Spleen (tissue), 11 donors: Measurements from ENCODE around the gene TMEM203. TPM values are rescaled to one million over a fixed set of nuclear protein-coding genes. Genes with fewer than 3 reads are reported as not detected.

ENCODE experiments used
- DNase-seq: peaks from one replicate; pipeline ENCODE4 v3.0.0-alpha.2; 2020
- H3K27ac ChIP-seq, 8 donors: fragments of 200-600 bp; sonication (generic) in 7 of 8; 1 replicate in 4 of 8; 2 replicates in 4 of 8; pipeline versions ENCODE4 v1.5.0 to v1.8.0; 2016 to 2021; ENCODE audit warnings: inconsistent platforms in 4 of 8, mild to moderate bottlenecking in 4 of 8, moderate library complexity in 1 of 8
- H3K27me3 ChIP-seq, 7 donors: fragments of 200-600 bp; sonication (generic) in 6 of 7; replicated peaks in 1 of 7; 1 replicate in 4 of 7; 2 replicates in 3 of 7; pipeline versions ENCODE4 v1.5.0 to v1.8.0; 2016 to 2021; ENCODE audit warnings: inconsistent platforms in 3 of 7, mild to moderate bottlenecking in 1 of 7
- H3K36me3 ChIP-seq, 6 donors: fragments of 200-600 bp; sonication (generic) in 5 of 6; 1 replicate in 4 of 6; 2 replicates in 2 of 6; pipeline versions ENCODE4 v1.5.0 to v1.8.0; 2016 to 2021; ENCODE audit warnings: inconsistent platforms in 2 of 6
- H3K4me1 ChIP-seq, 6 donors: fragments of 200-600 bp; sonication (generic) in 5 of 6; 1 replicate in 3 of 6; 2 replicates in 3 of 6; pipeline versions ENCODE4 v1.5.0 to v1.8.0; 2016 to 2021; ENCODE audit warnings: inconsistent platforms in 3 of 6
- H3K4me3 ChIP-seq, 8 donors: fragments of 200-600 bp; sonication (generic) in 7 of 8; 1 replicate in 4 of 8; 2 replicates in 4 of 8; pipeline versions ENCODE4 v1.5.0 to v1.8.0; 2016 to 2021; ENCODE audit warnings: inconsistent platforms in 4 of 8, mild to moderate bottlenecking in 4 of 8, moderate library complexity in 2 of 8
- H3K9me3 ChIP-seq, 8 donors: fragments of 200-600 bp; sonication (generic) in 7 of 8; 1 replicate in 4 of 8; 2 replicates in 4 of 8; pipeline versions ENCODE4 v1.5.0 to v1.8.0; 2016 to 2021; ENCODE audit warnings: inconsistent platforms in 4 of 8
- POLR2A ChIP-seq, 3 donors: fragments of 450-650 bp; IDR thresholded peaks; one replicate each; pipeline ENCODE4 v1.5.1; 2017; ENCODE audit warnings: antibody characterized with exemption in 3 of 3, mild to moderate bottlenecking in 1 of 3
- POLR2AphosphoS5 ChIP-seq, 3 donors: sonication (generic); formaldehyde crosslinking; IDR thresholded peaks; one replicate each; pipeline ENCODE4 v1.5.1; 2017; ENCODE audit warnings: antibody characterized with exemption in 3 of 3
- WGBS, 5 donors: extraction: QIAGEN DNeasy Blood & Tissue Kit in 3 of 5; methylation state at CpG; one replicate each; pipeline versions ENCODE4 v1.1.5 to v1.1.7; 2013 to 2018; 5-methylcytosine and 5-hydroxymethylcytosine counted together
- intact Hi-C: fragments of 100-400 bp; cut with DNase I; formaldehyde crosslinking; loops from one replicate; pipeline ENCODE4 v1.15.0; 2023; ENCODE audit warnings: low total_unique reads
- polyA plus RNA-seq, 3 donors: library from polyadenylated mRNA; stranded (reverse); fragments of 200-250 nt; gene quantifications; one replicate each; pipeline ENCODE4 v1.2.1, GENCODE V29; 2013
- total RNA-seq, 7 donors: library from RNA; depleted of rRNA in 3 of 7; stranded (reverse); fragments of >200 nt in 3 of 7; fragmentation: NEBNext Ultra II Directional in 4 of 7; extraction: Animal tissue kit (Norgen Biotek cat#: 25700) in 4 of 7; gene quantifications; one replicate each; pipeline versions ENCODE4 v1.1.0 to v1.2.1, GENCODE V29; 2016 to 2021
- TF ChIP-seq, protein P1 (sequence below), 11 experiments: fragments of 200-600 bp in 7 of 11; fragments of 450-650 bp in 4 of 11; sonication (generic) in 4 of 11; IDR thresholded peaks in 8 of 11; conservative IDR thresholded peaks in 3 of 11; 1 replicate in 7 of 11; 2 replicates in 4 of 11; pipeline versions ENCODE4 v1.4.0 to v1.8.0; 2016 to 2021; ENCODE audit warnings: antibody characterized with exemption in 11 of 11, inconsistent platforms in 4 of 11, mild to moderate bottlenecking in 1 of 11
- donor health status: healthy with polysubstance abuse.
- donor health status: DM: no; HTN: no; CAD: no; lungs with moderate emphysema.
- donor health status: DM: no; HTN: no; CAD: no.
- donor health status: Bipolar disorder and iron deficiency.
- donor health status: healthy.
- donor health status: DM: no; HTN: no; CAD: no.
- donor health status: DM: yes; HTN: yes; CAD: no.

The TMEM203 gene
- total and polyA plus RNA-seq, 10 donors, result 28.4 to 50.1 (median 36.0) TPM

DNA sequence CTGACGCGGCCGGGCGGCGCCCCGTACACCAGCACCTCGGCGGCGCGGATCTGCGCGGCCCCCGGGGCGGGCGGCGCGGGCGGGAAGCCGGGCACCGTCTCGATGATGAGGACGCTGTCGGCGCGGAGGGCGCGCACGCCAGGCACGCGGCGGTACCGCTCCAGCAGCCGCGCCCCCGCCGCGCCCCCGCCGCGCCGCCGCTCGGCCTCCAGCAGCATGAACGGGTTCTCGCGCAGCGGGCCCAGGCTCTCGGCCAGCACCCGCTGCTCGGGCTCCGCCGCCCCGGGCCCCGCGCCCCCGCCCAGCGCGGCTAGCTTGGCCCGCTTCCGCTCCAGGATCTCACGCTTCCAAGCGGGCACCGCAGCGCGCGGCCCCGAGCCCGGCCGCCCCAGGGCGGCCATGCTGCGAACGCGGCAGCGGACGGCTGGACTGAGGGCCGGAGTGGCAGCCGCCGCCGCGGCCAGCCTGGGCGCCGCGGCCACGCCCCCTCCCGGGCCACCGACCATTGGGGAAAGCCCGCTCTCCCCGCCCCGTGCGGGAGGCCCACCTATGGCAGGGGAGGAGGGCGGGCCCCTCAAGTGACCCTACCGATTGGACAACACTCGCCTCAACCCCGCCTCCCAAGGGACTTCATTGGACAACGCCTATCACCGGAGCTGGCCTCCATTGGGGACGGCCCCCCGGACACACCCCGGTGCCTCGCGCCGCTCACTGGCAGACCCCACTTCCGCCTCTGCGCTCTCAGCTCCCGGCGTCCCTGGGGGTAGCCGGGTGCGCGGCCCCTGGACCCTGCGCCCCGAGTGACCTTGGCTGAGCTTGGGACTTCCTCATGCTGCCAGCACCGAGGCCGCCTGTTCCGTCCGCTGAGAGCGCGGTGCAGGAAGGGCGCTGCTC lies 4.9 kb downstream of the TMEM203 start, which contains the start of gene TPRN:
TSS of gene TPRN (minus strand) at position 431 of the 894 bp plus-strand sequence. CDS start at position 401, 30 bp downstream.
- DNase-seq, result peak; percentile 99
- TF ChIP-seq, protein P1, sequence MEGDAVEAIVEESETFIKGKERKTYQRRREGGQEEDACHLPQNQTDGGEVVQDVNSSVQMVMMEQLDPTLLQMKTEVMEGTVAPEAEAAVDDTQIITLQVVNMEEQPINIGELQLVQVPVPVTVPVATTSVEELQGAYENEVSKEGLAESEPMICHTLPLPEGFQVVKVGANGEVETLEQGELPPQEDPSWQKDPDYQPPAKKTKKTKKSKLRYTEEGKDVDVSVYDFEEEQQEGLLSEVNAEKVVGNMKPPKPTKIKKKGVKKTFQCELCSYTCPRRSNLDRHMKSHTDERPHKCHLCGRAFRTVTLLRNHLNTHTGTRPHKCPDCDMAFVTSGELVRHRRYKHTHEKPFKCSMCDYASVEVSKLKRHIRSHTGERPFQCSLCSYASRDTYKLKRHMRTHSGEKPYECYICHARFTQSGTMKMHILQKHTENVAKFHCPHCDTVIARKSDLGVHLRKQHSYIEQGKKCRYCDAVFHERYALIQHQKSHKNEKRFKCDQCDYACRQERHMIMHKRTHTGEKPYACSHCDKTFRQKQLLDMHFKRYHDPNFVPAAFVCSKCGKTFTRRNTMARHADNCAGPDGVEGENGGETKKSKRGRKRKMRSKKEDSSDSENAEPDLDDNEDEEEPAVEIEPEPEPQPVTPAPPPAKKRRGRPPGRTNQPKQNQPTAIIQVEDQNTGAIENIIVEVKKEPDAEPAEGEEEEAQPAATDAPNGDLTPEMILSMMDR (IDR thresholded peaks at IDR 0.05 in 8 of 11, conservative IDR thresholded peaks at IDR 0.05 in 3 of 11), result peak in 4 of 11 experiments; percentile 24 to 48 (median 34)
- TF ChIP-seq POLR2AphosphoS5 (IDR thresholded peaks at IDR 0.05) (peak; percentile 97 to 98 (median 98)), POLR2A (IDR thresholded peaks at IDR 0.05) (peak; percentile 50 to 83 (median 58))
- peak within 1 kb of the TSS; percentile 82 to 95 (median 88) for H3K27ac ChIP-seq
- peaks cover 36 to 88% (median 67%) of the 10 kb centered on the region in 6 donors for H3K4me1 ChIP-seq
- H3K4me3 ChIP-seq, result peak within 1 kb of the TSS; percentile 58 to 78 (median 62)
- H3K27me3 ChIP-seq, result peaks cover 0 to 9% (median 0%) of the 10 kb centered on the region in 7 donors
- H3K9me3 ChIP-seq, result no peaks in the 10 kb centered on the region
- H3K36me3 ChIP-seq, result no peaks in the 10 kb centered on the region
- intact Hi-C loops, result no loop called here
- WGBS, 5 donors, result 0 to 1% (median 1%) methylated on average over 29 to 118 of the region's 118 CpGs

DNA sequence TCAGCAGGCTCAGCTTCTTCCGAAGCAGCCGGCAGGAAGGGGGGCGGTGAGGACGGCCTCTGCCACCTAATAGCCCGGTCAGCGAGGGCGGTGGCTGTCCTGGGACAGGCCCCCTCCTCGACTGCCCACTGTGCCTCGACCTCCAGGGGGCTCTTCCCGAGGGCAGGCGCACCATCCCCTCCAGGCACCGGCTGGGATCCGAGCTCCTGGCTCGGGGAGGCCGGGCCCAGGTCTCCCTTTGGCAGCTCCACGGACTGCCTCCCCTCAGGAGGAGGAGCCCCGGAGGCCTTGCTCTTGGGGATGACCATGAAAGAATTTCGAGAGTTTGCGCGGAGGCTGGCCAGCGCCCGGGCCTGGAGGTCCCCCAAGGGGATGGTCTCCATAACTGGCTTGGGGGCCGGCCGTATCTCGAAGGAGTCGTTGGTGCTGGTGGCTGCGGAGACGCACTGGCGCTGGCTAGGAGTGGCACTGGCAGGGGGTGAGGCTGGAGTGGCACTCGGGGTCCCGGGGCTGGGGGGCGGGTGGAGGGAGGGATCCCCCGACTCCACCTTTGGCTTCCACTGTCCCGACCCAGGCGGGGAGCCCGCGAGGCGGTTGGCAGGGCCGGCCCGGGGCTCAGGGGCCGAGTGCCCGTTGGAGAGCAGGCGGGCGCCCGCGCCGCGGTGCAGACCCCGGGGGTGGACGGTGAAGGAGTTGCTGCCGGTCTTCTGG lies 5.9 kb downstream of the TMEM203 start:
- intact Hi-C loops, result no loop called here
- 25 to 39% (median 26%) methylated on average over 18 to 51 of the region's 51 CpGs for WGBS, 5 donors
- Histone ChIP-seq H3K27ac (peak overlapping the region in 1 of 8 donors; percentile 21), H3K36me3 (no peaks in the 10 kb centered on the region), H3K27me3 (peaks cover 0 to 9% (median 0%) of the 10 kb centered on the region in 7 donors), H3K4me3 (peak overlapping the region in 7 of 8 donors; percentile 24 to 78 (median 58)), H3K9me3 (no peaks in the 10 kb centered on the region), H3K4me1 (peaks cover 32 to 82% (median 62%) of the 10 kb centered on the region in 6 donors)
- TF ChIP-seq POLR2AphosphoS5 (IDR thresholded peaks at IDR 0.05), result no peak
- no peak for TF ChIP-seq POLR2A (IDR thresholded peaks at IDR 0.05)
- TF ChIP-seq, protein P1 (IDR thresholded peaks at IDR 0.05 in 8 of 11, conservative IDR thresholded peaks at IDR 0.05 in 3 of 11), result no peak
- DNase-seq, result peak; percentile 86

DNA sequence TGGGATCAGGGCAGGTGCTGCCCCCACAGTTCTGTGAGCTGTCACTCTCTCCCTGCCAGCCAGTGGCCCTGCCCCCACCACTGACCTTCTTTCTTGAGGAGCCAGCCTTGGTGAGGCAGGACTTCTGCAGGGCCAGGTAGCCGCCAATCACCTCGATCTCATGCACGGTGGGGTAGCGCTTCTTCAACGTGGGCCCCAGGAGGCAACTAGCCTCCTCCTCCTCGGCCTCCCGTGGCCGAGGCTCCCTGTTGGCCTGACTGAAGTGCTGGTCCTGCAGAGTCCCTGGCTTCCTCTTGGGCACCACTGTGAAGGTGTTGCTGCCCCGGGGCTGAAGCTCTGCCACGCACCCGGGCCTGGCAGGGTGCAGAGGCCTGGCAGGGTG lies 6.6 kb downstream of the TMEM203 start:
- H3K4me1 ChIP-seq, result peaks cover 25 to 79% (median 55%) of the 10 kb centered on the region in 6 donors
- no peak for DNase-seq
- no peak overlapping the region for H3K27ac ChIP-seq
- peaks cover 0 to 9% (median 0%) of the 10 kb centered on the region in 7 donors for H3K27me3 ChIP-seq
- no peaks in the 10 kb centered on the region for H3K9me3 ChIP-seq
- no peak for TF ChIP-seq POLR2A (IDR thresholded peaks at IDR 0.05)
- TF ChIP-seq, protein P1 (IDR thresholded peaks at IDR 0.05 in 8 of 11, conservative IDR thresholded peaks at IDR 0.05 in 3 of 11), result no peak
- TF ChIP-seq POLR2AphosphoS5 (IDR thresholded peaks at IDR 0.05), result peak in 1 of 3 donors; percentile 7
- no peaks in the 10 kb centered on the region for H3K36me3 ChIP-seq
- intact Hi-C loops, result no loop called here
- H3K4me3 ChIP-seq, result peak overlapping the region in 2 of 8 donors; percentile 58 to 78
- WGBS, 5 donors, result 83 to 100% (median 86%) methylated on average over 1 to 11 of the region's 11 CpGs
